Tibial artery (tissue), 4 donors: ENCODE data around the gene PMPCA.

Source experiments
- DNase-seq, 2 donors: peaks; one replicate each; pipeline ENCODE4 v3.0.0-alpha.2; 2019
- H3K27ac ChIP-seq, 2 donors: fragments of 200-600 bp; sonication (generic) in 1 of 2; 1 replicate in 1 of 2; 2 replicates in 1 of 2; pipeline ENCODE4 v1.5.1; 2018 to 2019; ENCODE audit warnings: mild to moderate bottlenecking in 1 of 2
- H3K27me3 ChIP-seq, 2 donors: fragments of 200-600 bp; sonication (generic) in 1 of 2; one replicate each; pipeline versions ENCODE4 v1.5.1 to v1.6.0; 2016 to 2019
- H3K36me3 ChIP-seq, 3 donors: fragments of 200-600 bp; sonication (generic) in 2 of 3; one replicate each; pipeline ENCODE4 v1.5.1; 2016 to 2019; ENCODE audit warnings: mild to moderate bottlenecking in 2 of 3
- H3K4me1 ChIP-seq, 4 donors: fragments of 200-600 bp; sonication (generic) in 2 of 4; 1 replicate in 3 of 4; 2 replicates in 1 of 4; pipeline ENCODE4 v1.5.1; 2016 to 2019
- H3K4me3 ChIP-seq, 2 donors: fragments of 200-600 bp; sonication (generic) in 1 of 2; 1 replicate in 1 of 2; 2 replicates in 1 of 2; pipeline ENCODE4 v1.5.1; 2018 to 2019; ENCODE audit warnings: mild to moderate bottlenecking in 2 of 2
- H3K9me3 ChIP-seq, 3 donors: fragments of 200-600 bp; sonication (generic) in 1 of 3; one replicate each; pipeline ENCODE4 v1.5.1; 2016 to 2019
- intact Hi-C: fragments of 100-400 bp; cut with DNase I; formaldehyde crosslinking; loops from one replicate; pipeline ENCODE4 v1.15.0; 2023; ENCODE audit warnings: low total_unique reads
- TF ChIP-seq, protein P1 (sequence below), 2 experiments: fragments of 200-600 bp in 1 of 2; fragments of 450-650 bp in 1 of 2; IDR thresholded peaks; one replicate each; pipeline ENCODE4 v1.5.1; 2017 to 2019; ENCODE audit warnings: antibody characterized with exemption in 2 of 2, mild to moderate bottlenecking in 1 of 2, moderate library complexity in 1 of 2

The PMPCA gene

DNA sequence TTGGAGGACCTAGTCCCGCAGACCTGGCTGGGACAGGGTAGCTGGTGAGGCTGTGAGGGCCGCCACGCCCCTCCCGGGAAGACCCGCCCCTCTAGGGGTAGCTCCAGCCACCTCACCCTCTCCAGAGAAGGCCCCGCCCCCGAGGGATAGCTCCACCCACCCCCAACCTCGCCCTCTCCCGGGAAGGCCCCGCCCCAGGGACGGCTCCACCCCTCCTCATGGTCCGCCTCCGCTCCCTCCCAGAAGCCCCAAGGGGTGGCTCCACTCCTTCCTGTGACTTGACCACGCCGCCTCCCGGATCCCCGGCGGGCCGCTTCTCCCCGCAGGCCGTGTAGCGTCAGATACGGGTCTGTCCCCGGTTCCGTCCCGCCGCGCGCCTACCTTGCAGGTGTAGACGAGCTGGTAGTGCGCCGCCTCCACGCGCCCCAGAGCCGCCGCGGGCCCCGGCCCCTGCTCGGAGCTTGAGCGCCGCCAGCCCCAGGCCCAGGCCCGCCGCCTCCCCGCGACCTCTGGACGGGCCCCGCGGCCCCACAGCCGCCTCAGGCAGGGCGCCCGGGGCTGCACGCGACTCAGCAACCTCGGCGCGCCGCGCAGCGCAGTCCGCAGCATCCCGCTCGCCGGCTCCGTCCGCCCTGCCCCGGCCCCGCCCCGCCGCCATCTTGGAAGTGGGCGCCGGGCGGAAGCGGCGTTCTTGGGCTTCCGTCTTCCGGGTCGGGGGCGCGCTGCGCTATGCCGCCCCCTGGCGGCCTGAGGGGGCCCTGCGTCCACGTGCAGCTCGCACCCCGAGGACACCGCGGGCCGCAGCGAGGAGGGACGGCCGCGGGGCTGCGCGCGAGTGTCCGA lies 47.1 kb upstream of the PMPCA start, which contains the start of gene DNLZ:
Gene DNLZ (minus strand): TSS at position 639 of the 843 bp plus-strand sequence. CDS start 30 bp downstream, at position 609.
- Histone ChIP-seq H3K4me1 (peaks cover 0 to 35% (median 16%) of the 10 kb centered on the region in 4 donors), H3K27me3 (peaks cover 0 to 9% of the 10 kb centered on the region in 2 donors), H3K36me3 (peaks cover 0 to 29% (median 0%) of the 10 kb centered on the region in 3 donors), H3K4me3 (peak within 1 kb of the TSS; percentile 87 to 99), H3K9me3 (no peaks in the 10 kb centered on the region), H3K27ac (peak within 1 kb of the TSS; percentile 90 to 91)
- intact Hi-C loops, result no loop called here
- peak; percentile 94 to 99 for DNase-seq
- TF ChIP-seq, protein P1, sequence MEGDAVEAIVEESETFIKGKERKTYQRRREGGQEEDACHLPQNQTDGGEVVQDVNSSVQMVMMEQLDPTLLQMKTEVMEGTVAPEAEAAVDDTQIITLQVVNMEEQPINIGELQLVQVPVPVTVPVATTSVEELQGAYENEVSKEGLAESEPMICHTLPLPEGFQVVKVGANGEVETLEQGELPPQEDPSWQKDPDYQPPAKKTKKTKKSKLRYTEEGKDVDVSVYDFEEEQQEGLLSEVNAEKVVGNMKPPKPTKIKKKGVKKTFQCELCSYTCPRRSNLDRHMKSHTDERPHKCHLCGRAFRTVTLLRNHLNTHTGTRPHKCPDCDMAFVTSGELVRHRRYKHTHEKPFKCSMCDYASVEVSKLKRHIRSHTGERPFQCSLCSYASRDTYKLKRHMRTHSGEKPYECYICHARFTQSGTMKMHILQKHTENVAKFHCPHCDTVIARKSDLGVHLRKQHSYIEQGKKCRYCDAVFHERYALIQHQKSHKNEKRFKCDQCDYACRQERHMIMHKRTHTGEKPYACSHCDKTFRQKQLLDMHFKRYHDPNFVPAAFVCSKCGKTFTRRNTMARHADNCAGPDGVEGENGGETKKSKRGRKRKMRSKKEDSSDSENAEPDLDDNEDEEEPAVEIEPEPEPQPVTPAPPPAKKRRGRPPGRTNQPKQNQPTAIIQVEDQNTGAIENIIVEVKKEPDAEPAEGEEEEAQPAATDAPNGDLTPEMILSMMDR (IDR thresholded peaks at IDR 0.05), result peak; percentile 98

DNA sequence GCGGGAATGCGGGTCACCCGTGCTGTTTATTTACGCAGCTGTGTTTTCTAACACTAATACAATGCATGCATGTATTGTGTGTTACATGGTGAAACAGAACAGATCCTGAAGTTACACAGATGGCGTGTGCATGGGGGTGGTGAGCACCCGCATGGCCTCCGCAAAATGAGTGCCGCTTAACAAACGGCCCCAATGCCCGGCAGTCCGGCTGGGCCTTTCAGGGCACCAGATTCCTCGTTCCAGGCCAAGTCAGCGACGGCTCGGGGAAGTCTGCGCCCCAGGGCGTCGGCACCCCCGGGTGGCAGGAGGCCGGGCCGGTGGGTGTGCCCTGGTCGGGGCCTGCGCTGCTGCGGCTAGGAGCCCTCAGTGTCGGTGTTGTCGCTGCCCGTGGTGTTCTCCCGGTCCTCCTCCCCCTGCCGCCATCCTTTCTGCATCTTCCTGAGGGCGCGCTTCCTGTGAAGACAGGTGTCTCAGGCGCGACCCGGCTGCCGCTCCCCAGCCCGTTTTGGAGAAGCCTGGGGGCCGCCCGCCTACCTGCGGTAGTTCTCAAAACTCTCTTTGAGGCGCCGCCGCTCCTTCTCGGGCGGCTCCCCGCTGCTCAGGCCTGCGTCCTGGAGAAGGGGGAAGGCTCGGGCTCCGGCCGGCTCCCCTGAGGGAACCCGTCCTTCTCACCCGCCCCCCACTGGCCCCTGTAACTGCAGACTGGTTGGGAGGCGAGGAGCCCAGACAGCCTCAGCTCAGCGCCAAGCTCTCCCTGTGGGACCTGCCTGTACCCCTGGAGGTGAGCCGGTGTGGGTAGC lies 46.3 kb upstream of the PMPCA start:
- intact Hi-C loops, result no loop called here
- DNase-seq, result no peak
- TF ChIP-seq, protein P1 (IDR thresholded peaks at IDR 0.05), result no peak
- H3K9me3 ChIP-seq, result no peaks in the 10 kb centered on the region
- H3K4me1 ChIP-seq, result peaks cover 0 to 35% (median 16%) of the 10 kb centered on the region in 4 donors
- H3K27ac ChIP-seq, result peak overlapping the region in 1 of 2 donors; percentile 90
- H3K4me3 ChIP-seq, result peak overlapping the region; percentile 87 to 99
- peaks cover 0 to 9% of the 10 kb centered on the region in 2 donors for H3K27me3 ChIP-seq
- peaks cover 0 to 21% (median 0%) of the 10 kb centered on the region in 3 donors for H3K36me3 ChIP-seq

DNA sequence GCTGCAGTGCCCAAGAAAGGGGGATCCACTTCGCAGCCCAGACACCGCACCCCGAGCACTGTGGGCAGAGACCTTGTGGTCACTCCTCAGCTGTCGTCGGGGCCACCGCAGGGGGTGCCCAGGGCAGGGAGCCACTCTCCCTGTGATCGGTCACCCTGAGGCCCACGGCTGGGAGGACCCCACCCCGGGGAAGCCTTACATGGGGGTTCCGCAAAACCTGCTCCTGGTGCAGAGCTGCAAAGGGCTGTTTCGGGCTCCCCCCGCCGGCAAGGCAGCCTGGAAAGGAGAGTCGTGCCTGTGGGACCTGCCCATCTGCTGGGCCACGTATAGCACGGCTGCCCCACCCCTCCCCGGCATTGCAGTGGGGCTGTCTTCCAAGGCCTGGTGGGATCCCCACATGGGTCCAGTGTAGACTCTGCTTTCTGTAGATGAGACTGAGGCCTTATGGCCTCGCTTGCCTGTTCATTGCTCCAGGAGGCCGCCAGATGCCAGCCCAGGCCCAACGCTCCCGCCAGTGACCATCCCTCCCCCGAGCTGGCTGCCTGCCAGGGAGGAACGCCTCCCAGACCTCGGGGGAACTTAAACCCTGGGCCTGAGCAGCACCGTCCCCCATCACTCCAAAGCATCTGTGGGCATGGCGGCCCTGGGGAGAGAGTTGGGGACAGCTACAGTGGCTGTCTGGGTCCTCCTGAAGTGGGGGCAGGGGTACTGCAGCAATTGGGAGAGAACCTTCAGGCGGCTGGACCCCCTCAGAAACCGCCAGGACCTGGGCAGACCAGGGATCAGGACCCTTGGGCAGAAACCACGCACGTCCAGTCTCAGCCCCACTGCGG lies 45.3 kb upstream of the PMPCA start:
- H3K27me3 ChIP-seq, result peaks cover 0 to 9% of the 10 kb centered on the region in 2 donors
- no peak for DNase-seq
- H3K36me3 ChIP-seq, result peaks cover 0 to 16% (median 0%) of the 10 kb centered on the region in 3 donors
- H3K4me1 ChIP-seq, result peaks cover 0 to 29% (median 16%) of the 10 kb centered on the region in 4 donors
- H3K27ac ChIP-seq, result no peak overlapping the region
- H3K4me3 ChIP-seq, result no peak overlapping the region
- intact Hi-C loops, result no loop called here
- TF ChIP-seq, protein P1 (IDR thresholded peaks at IDR 0.05), result no peak
- H3K9me3 ChIP-seq, result no peaks in the 10 kb centered on the region

DNA sequence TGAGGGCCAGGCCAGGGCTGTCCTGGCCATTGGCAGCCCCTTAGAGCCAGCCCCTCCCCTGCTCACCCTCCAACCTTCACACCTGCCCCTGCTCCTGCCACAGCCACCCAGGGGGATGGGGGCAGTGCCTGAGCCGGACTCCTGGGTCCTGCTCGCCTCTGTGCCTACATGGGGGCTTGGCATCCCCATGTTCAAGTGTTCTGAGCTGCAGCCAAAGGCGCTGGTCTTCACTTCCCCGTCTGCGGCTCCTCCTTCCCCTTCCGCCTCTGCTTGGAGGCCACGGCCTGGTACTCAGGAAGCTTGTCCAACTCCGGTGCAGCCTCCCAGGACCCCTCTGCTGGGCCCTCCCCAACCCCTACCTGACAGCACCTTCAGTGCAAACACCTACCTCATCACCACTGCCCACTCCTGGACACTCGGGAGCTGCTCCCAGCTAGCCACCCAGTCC lies 44.7 kb upstream of the PMPCA start:
- TF ChIP-seq, protein P1 (IDR thresholded peaks at IDR 0.05), result no peak
- intact Hi-C loops, result no loop called here
- Histone ChIP-seq H3K27ac (no peak overlapping the region), H3K9me3 (no peaks in the 10 kb centered on the region), H3K4me1 (peaks cover 0 to 24% (median 16%) of the 10 kb centered on the region in 4 donors), H3K27me3 (peaks cover 0 to 9% of the 10 kb centered on the region in 2 donors), H3K4me3 (no peak overlapping the region), H3K36me3 (peaks cover 0 to 18% (median 0%) of the 10 kb centered on the region in 3 donors)
- DNase-seq, result no peak

GRCh38 chr9:136366826-136367225 lies 43.6 kb upstream of the PMPCA start:
- DNase-seq, result no peak
- Histone ChIP-seq H3K4me1 (peaks cover 0 to 22% (median 16%) of the 10 kb centered on the region in 4 donors), H3K4me3 (no peak overlapping the region), H3K9me3 (no peaks in the 10 kb centered on the region), H3K27me3 (peaks cover 0 to 9% of the 10 kb centered on the region in 2 donors), H3K27ac (no peak overlapping the region), H3K36me3 (peaks cover 0 to 8% (median 0%) of the 10 kb centered on the region in 3 donors)
- intact Hi-C loops, result no loop called here
- TF ChIP-seq, protein P1 (IDR thresholded peaks at IDR 0.05), result no peak
